RWPE1 (cell line): ENCODE results near the gene ARMH3.

ENCODE experiments used
- CTCF ChIA-PET: fragments of 350-600 bp; sonication (Branson Sonifier 250); formaldehyde crosslinking; extraction: SDS; loops from one replicate; lab custom pipeline; 2021; lab: Yijun Ruan, JAX
- POLR2A ChIA-PET: fragments of 400-600 bp; formaldehyde crosslinking; extraction: SDS; loops from one replicate; lab custom pipeline; 2020; ENCODE audit warnings: antibody characterized with exemption; ENCODE audit not compliant: low non-redundant PET; lab: Yijun Ruan, JAX
- DNase-seq: peaks from one replicate; pipeline ENCODE4 v3.0.0; 2012; ENCODE audit warnings: low spot score
- H3K27ac ChIP-seq: fragments of 450-650 bp; 2 replicates; pipeline ENCODE4 v1.5.1; 2017
- CTCF ChIP-seq: fragments of 450-650 bp; conservative IDR thresholded peaks from 2 replicates; pipeline ENCODE4 v1.5.1; 2017; ENCODE audit warnings: low read depth, mild to moderate bottlenecking

Gene ARMH3

GRCh38 chr10:101922846-101923245, 133.1 kb downstream of the ARMH3 start:
- CTCF ChIA-PET = interaction anchor here (0.6 kb wide), 2 partner anchors 172 to 455 kb away, joined by 3 to 4 read pairs; no protein-coding TSS in a partner anchor
- DNase-seq = no peak
- no peak for TF ChIP-seq CTCF
- no peak overlapping the region for H3K27ac ChIP-seq
- POLR2A ChIA-PET = no interaction called here

- DNase-seq = no peak
- no peak for TF ChIP-seq CTCF
- CTCF ChIA-PET = no interaction called here
- H3K27ac ChIP-seq = no peak overlapping the region
- POLR2A ChIA-PET = no interaction called here
Measured at GRCh38 chr10:101920546-101920945, 135.4 kb downstream of the ARMH3 start.

- no peak overlapping the region for H3K27ac ChIP-seq
- ChIA-PET CTCF (interaction anchor here (0.5 to 0.7 kb wide), 2 partner anchors 758 to 1650 kb away, joined by 3 read pairs; no protein-coding TSS in a partner anchor), POLR2A (no interaction called here)
- TF ChIP-seq CTCF = no peak
- DNase-seq = no peak
Measured at GRCh38 chr10:101919026-101919770, 136.8 kb downstream of the ARMH3 start.

- CTCF ChIA-PET = interaction anchor here (0.6 to 1.0 kb wide), 5 partner anchors 9 to 91 kb away, joined by 3 read pairs; no protein-coding TSS in a partner anchor
- no peak overlapping the region for H3K27ac ChIP-seq
- no peak for DNase-seq
- POLR2A ChIA-PET = no interaction called here
- TF ChIP-seq CTCF = no peak
Measured at GRCh38 chr10:101912561-101913179, 143.3 kb downstream of the ARMH3 start.

GRCh38 chr10:101906586-101907183, 149.3 kb downstream of the ARMH3 start:
- no peak for DNase-seq
- CTCF ChIA-PET = no interaction called here
- no peak overlapping the region for H3K27ac ChIP-seq
- no peak for TF ChIP-seq CTCF
- POLR2A ChIA-PET = no interaction called here

GRCh38 chr10:101905251-101905650, 150.7 kb downstream of the ARMH3 start:
- ChIA-PET CTCF (interaction anchor here (0.7 kb wide), 1 partner anchor 647 kb away, joined by 3 read pairs; no protein-coding TSS in a partner anchor), POLR2A (no interaction called here)
- no peak for DNase-seq
- no peak for TF ChIP-seq CTCF
- H3K27ac ChIP-seq = no peak overlapping the region
